Gastroesophageal sphincter (tissue), 3 donors: Measurements from ENCODE around the gene BLOC1S5.

ENCODE experiments used
- CTCF ChIP-seq, 4 experiments: fragments of 200-600 bp in 2 of 4; fragments of 450-650 bp in 2 of 4; sonication (generic) in 1 of 4; IDR thresholded peaks; one replicate each; pipeline ENCODE4 v1.5.1; 2017 to 2019; ENCODE audit warnings: antibody characterized with exemption in 4 of 4, mild to moderate bottlenecking in 2 of 4, moderate library complexity in 2 of 4
- POLR2A ChIP-seq, 2 donors: fragments of 450-650 bp; IDR thresholded peaks; one replicate each; pipeline ENCODE4 v1.6.1; 2017; ENCODE audit warnings: antibody characterized with exemption in 2 of 2, mild to moderate bottlenecking in 2 of 2, moderate library complexity in 1 of 2

DNA sequence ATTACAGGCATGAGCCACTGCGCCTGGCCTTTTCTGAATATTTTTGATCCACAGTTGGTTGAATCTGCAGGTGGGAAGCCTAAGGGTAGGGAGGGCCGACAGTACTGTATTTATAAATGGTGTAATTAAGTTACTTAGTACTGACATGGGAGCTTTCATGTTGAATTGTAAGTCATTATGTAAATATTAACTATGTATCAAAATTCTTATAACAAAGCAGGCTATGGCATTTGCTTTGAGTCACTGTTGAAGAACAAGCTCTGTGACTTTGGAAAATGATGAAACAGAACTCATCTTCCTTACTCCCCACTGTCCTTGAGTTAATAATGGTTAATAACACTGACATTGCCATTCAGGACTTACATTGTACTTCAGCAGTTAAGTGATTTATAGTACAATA lies 90.6 kb downstream of the BLOC1S5 start:
- TF ChIP-seq POLR2A (IDR thresholded peaks at IDR 0.05) (no peak), CTCF (IDR thresholded peaks at IDR 0.05) (no peak)
